K562 (cell line): ENCODE measurements around the gene RSRP1. TPM values are rescaled to one million over a fixed set of nuclear protein-coding genes. Genes with fewer than 3 reads are reported as not detected.
A peak's percentile ranks its signal among the peaks of the same experiment; 100 is the strongest.

Experiments used
- ATF3 ChIP-seq, 2 experiments: fragments of 450-650 bp in 1 of 2; sonication (generic) in 1 of 2; formaldehyde crosslinking in 1 of 2; IDR thresholded peaks in 1 of 2; conservative IDR thresholded peaks in 1 of 2; 2 replicates each; pipeline versions ENCODE4 v1.6.1 to v1.8.1; 2016 to 2023; ENCODE audit warnings: mild to moderate bottlenecking in 2 of 2, moderate library complexity in 2 of 2, inconsistent platforms in 1 of 2, missing genetic modification reagents in 1 of 2
- BCOR ChIP-seq: fragments of 450-650 bp; IDR thresholded peaks from 2 replicates; pipeline ENCODE4 v1.6.1; 2016
- CBFA2T2 ChIP-seq: fragments of 450-650 bp; conservative IDR thresholded peaks from 2 replicates; pipeline ENCODE4 v1.6.1; 2017; ENCODE audit warnings: mild to moderate bottlenecking
- HOMEZ ChIP-seq: fragments of 250-450 bp; sonication (Bioruptor Pico); IDR thresholded peaks from 2 replicates; pipeline ENCODE4 v1.4.0; 2020; ENCODE audit warnings: mild to moderate bottlenecking, moderate library complexity
- POLR3A ChIP-seq: IDR thresholded peaks from 2 replicates; pipeline ENCODE4 v1.6.1; 2011; ENCODE audit warnings: borderline replicate concordance, mild to moderate bottlenecking, moderate library complexity; ENCODE audit not compliant: insufficient read length, insufficient read depth; ENCODE audit errors: extremely low read depth
- RBFOX2 ChIP-seq: fragments of 200-400 bp; formaldehyde crosslinking; IDR thresholded peaks from 2 replicates; pipeline ENCODE4 v1.6.1; 2017; ENCODE audit warnings: low read depth, mild to moderate bottlenecking, low read length, moderate library complexity
- SMAD1 ChIP-seq: fragments of 150-350 bp; IDR thresholded peaks from 2 replicates; pipeline ENCODE4 v1.6.1; 2014; ENCODE audit warnings: low read length, low read depth; ENCODE audit not compliant: partially characterized antibody
- SNIP1 ChIP-seq: fragments of 450-650 bp; IDR thresholded peaks from 2 replicates; pipeline ENCODE4 v1.7.1; 2017; ENCODE audit warnings: low read depth, mild to moderate bottlenecking
- SRSF1 ChIP-seq: fragments of 200-400 bp; formaldehyde crosslinking; IDR thresholded peaks from 2 replicates; pipeline ENCODE4 v1.6.1; 2017; ENCODE audit warnings: mild to moderate bottlenecking, low read depth, low read length, moderate library complexity
- STAT5A ChIP-seq: IDR thresholded peaks from 2 replicates; pipeline ENCODE4 v1.6.1; 2012; ENCODE audit warnings: low read length, inconsistent platforms, borderline replicate concordance
- ZNF174 ChIP-seq: fragments of 250-450 bp; sonication (Bioruptor Pico); IDR thresholded peaks from 2 replicates; pipeline ENCODE4 v1.4.0; 2020; ENCODE audit warnings: mild to moderate bottlenecking
- ZNF316 ChIP-seq: fragments of 450-650 bp; IDR thresholded peaks from 2 replicates; pipeline ENCODE4 v1.6.1; 2016
- ZNF518B ChIP-seq: fragments of 250-450 bp; sonication (Bioruptor Pico); IDR thresholded peaks from 2 replicates; pipeline ENCODE4 v1.5.0; 2021; ENCODE audit warnings: mild to moderate bottlenecking, moderate library complexity
- ZNF77 ChIP-seq: fragments of 250-450 bp; sonication (Bioruptor Pico); IDR thresholded peaks from 2 replicates; pipeline ENCODE4 v1.5.0; 2020
- ZSCAN29 ChIP-seq: fragments of 450-650 bp; IDR thresholded peaks from 2 replicates; pipeline ENCODE4 v1.6.1; 2017
- polyA plus RNA-seq, 8 experiments: library from polyadenylated mRNA; depleted of rRNA in 4 of 8; stranded (reverse) in 5 of 8; unstranded in 3 of 8; fragments of >200 nt; fragmentation: Nextera tagmentation in 2 of 8; fragmentation: Illumina TruSeq in 1 of 8; extraction: Ambion mirVana in 2 of 8; extraction: Trizol in 1 of 8; gene quantifications; 2 replicates each; pipeline versions ENCODE4 v1.2.1 to v1.2.3, GENCODE V29; 2011 to 2014; ENCODE audit warnings: inconsistent platforms in 1 of 8, missing spikeins in 1 of 8
- total RNA-seq, 7 experiments: library from RNA; depleted of rRNA in 6 of 7; stranded (reverse); fragments of >200 nt in 6 of 7; fragmentation: Illumina TruSeq in 2 of 7; extraction: Trizol in 2 of 7; gene quantifications; 2 replicates each; pipeline versions ENCODE4 v1.2.1 to v1.2.3, GENCODE V29; 2011 to 2021; ENCODE audit warnings: low replicate concordance in 1 of 7
- TF ChIP-seq, protein P1 (sequence below): fragments of 450-650 bp; IDR thresholded peaks from 2 replicates; pipeline ENCODE4 v1.7.0; 2016; ENCODE audit warnings: borderline replicate concordance
- TF ChIP-seq, protein P2 (sequence below), 3 experiments: IDR thresholded peaks in 2 of 3; conservative IDR thresholded peaks in 1 of 3; 2 replicates each; pipeline ENCODE4 v1.5.1; 2011 to 2012; ENCODE audit warnings: low read length in 3 of 3, mild to moderate bottlenecking in 3 of 3, control low read depth in 2 of 3, improper control_type of control experiment in 1 of 3, inconsistent platforms in 1 of 3, low read depth in 1 of 3, mixed read lengths in 1 of 3, moderate library complexity in 1 of 3; ENCODE audit not compliant: insufficient read depth in 2 of 3

Gene RSRP1
- total and polyA plus RNA-seq, 9 of the 15 experiments (the other 6 are each of a cell fraction or from before 2014, with no cell fraction given), result 27.2 to 283 (median 146) TPM

GRCh38 chr1:25239681-25240541 lies 7.3 kb downstream of the RSRP1 start (continued):
- no peak; the same call in 1 of the 2 replicates for TF ChIP-seq ATF3 (IDR thresholded peaks at IDR 0.05)
- TF ChIP-seq ATF3 (CRISPR knock-in tag; conservative IDR thresholded peaks at IDR 0.05), result no peak
- 0 out of 2 replicates have a peak, but pooled peaks have one; percentile 78 for TF ChIP-seq ZNF174 (CRISPR knock-in tag)
- peak; percentile 32; the same call in 1 of the 2 replicates for TF ChIP-seq BCOR
- TF ChIP-seq ZNF77 (CRISPR knock-in tag), result 0 out of 2 replicates have a peak, but pooled peaks have one; percentile 83
- no peak for TF ChIP-seq ZNF518B (CRISPR knock-in tag)
- no peak for TF ChIP-seq HOMEZ (CRISPR knock-in tag)
- TF ChIP-seq STAT5A, result no peak
- no peak for TF ChIP-seq SRSF1
- 0 out of 2 replicates have a peak, but pooled peaks have one; percentile 29 for TF ChIP-seq ZSCAN29
- TF ChIP-seq, protein P1, sequence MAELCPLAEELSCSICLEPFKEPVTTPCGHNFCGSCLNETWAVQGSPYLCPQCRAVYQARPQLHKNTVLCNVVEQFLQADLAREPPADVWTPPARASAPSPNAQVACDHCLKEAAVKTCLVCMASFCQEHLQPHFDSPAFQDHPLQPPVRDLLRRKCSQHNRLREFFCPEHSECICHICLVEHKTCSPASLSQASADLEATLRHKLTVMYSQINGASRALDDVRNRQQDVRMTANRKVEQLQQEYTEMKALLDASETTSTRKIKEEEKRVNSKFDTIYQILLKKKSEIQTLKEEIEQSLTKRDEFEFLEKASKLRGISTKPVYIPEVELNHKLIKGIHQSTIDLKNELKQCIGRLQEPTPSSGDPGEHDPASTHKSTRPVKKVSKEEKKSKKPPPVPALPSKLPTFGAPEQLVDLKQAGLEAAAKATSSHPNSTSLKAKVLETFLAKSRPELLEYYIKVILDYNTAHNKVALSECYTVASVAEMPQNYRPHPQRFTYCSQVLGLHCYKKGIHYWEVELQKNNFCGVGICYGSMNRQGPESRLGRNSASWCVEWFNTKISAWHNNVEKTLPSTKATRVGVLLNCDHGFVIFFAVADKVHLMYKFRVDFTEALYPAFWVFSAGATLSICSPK, result no peak
- TF ChIP-seq SNIP1, result no peak
- TF ChIP-seq SMAD1, result no peak
- peak; percentile 84 for TF ChIP-seq RBFOX2
- TF ChIP-seq, protein P2, sequence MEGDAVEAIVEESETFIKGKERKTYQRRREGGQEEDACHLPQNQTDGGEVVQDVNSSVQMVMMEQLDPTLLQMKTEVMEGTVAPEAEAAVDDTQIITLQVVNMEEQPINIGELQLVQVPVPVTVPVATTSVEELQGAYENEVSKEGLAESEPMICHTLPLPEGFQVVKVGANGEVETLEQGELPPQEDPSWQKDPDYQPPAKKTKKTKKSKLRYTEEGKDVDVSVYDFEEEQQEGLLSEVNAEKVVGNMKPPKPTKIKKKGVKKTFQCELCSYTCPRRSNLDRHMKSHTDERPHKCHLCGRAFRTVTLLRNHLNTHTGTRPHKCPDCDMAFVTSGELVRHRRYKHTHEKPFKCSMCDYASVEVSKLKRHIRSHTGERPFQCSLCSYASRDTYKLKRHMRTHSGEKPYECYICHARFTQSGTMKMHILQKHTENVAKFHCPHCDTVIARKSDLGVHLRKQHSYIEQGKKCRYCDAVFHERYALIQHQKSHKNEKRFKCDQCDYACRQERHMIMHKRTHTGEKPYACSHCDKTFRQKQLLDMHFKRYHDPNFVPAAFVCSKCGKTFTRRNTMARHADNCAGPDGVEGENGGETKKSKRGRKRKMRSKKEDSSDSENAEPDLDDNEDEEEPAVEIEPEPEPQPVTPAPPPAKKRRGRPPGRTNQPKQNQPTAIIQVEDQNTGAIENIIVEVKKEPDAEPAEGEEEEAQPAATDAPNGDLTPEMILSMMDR (IDR thresholded peaks at IDR 0.05 in 2 of 3, conservative IDR thresholded peaks at IDR 0.05 in 1 of 3; ENCODE audit: insufficient read depth in 2 of 3, low read depth in 1 of 3, low read length in 3 of 3), result peak; percentile 82 to 85 (median 82)
- TF ChIP-seq ZNF316, result no peak
- TF ChIP-seq POLR3A, result no peak
- TF ChIP-seq CBFA2T2, result no peak
